HG03521 (cell line): ENCODE measurements around the gene IL36B.

ENCODE experiments used
- ATAC-seq: cut with Tn5 transposase; IDR thresholded peaks from one replicate; pipeline ENCODE4 v1.9.1; 2021; ENCODE audit warnings: mild to moderate bottlenecking, moderate library complexity; ENCODE audit not compliant: unreplicated experiment

The IL36B gene

GRCh38 chr2:113056521-113056920 is 3.9 kb upstream of the IL36B start:
- ATAC-seq, result no peak

- no peak for ATAC-seq
Observed at GRCh38 chr2:113054066-113054465, 1.4 kb upstream of the IL36B start.

GRCh38 chr2:113053666-113054065 is 999 bp upstream of the IL36B start:
- no peak for ATAC-seq

DNA sequence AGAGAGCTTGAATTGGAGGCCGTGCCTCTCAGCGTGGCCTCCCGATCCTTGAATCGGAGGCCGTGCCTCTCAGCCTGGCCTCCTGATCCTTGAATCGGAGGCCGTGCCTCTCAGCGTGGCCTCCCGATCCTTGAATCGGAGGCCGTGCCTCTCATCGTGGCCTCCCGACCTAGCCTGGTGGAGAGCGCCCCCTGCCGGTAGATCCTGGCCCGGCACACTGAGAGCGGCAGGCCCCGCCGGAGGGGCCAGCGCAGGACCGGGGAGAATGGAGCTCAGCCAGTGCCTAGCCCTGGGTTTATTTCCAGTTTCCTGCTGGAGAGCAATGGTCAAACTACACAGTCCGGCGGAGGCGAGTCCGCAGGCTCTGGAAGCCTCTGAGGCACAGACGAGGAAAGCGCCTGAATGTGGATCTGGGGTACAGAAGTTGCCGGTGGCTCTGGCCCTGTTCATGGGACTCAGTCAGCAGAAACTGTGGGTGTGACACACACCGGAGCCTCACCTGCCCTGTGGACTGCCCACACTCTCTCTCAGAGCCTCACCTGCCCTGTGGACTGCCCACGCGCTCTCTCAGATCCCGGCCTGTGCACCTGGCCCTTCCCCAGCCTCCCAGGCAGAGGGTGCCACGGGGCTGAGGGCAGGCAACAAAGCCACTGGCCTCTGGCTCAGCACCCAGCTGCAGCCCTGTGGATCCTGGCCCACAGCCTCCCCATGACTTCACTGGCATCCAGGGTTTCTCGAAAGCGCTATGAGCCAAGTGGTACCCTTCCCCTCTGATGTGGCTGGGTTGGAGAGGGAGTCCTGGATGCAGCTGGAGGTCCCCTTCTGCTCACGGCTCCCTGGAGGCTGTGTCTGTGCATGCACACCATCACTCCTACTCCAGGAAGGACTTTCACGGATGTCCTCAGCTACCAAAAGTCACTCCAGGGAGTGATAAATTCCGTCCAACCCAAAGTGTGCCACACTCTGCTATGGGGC is 1.5 kb downstream of the IL36B start:
- ATAC-seq, result no peak

DNA sequence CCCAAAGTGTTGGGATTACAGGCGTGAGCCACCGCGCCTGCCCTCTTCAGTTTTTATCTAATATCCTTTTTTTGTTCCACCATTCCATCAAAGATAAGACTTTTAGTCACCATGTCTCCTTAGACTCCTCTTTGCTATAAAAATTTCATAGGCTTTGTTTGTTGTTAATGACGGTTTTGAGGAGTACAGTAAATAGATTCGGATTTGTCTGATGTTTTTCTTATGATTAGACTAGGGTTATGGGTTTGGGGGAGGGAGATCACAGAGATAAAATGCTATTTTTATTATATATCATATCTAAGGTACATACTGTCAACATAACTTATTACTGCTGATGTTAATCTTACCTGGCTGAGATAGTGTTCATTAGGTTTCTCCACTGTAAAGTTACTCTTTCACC is 6.2 kb downstream of the IL36B start:
- ATAC-seq, result no peak

- ATAC-seq, result no peak
Observed at GRCh38 chr2:113041871-113042270, 10.8 kb downstream of the IL36B start.

DNA sequence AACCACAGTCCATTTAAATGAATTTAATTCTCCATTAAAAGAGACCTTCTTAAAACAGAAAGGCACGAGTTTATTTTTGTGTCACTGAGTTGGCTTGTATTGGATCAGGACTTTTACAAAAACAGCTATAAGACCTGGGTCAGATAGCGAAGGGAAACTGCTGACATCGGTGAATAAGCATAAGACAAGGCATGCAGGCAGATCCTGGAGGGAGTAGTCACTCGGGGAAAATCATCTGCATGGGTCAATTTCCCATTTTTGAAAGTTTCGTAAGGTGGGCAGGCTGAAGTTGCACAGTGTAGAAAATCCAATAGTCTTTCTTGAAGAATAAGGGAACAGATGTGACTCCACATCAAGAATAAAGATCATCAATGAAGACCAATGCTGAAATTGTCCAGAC is 12.9 kb downstream of the IL36B start:
- no peak for ATAC-seq

DNA sequence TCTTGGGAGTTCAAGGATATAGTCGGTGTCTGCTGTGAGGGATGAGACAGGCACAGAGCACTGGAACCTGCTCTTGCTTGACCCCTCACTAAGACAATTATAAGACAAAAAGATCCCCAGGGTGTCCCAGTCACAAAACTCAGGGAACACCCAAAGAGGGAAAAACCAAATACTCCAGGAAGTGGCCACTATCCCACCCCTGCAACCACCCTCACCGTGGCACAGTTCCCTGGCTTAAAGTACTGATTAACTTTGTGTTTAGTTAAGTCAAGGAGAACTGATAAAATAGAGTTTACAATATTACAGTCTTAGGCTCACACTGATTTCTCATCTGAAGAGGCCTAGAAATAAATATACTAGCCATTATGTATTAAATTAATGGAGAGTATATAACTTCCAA is 13.5 kb downstream of the IL36B start:
- ATAC-seq, result no peak

GRCh38 chr2:113038291-113038690 is 14.4 kb downstream of the IL36B start:
- no peak for ATAC-seq

DNA sequence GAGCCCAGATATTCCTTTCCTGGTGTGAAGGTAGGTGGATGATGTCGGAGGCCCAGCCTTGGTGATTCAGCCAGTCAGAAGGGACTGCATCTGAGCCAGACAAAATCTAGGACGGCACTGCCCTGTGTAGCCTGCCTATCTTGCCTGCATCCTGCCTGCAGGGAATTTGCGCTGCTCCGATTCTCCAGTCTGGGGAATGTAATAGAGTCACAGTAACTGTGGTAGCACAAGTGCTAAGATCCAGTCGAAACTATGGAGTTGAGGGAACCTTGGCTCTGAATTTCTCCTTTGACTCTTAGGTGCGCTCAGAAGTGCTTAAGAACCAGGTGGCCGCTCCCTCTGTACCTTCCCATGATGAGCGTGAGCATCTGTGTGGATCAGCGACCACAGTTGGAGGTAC is 15.9 kb downstream of the IL36B start:
- no peak for ATAC-seq

DNA sequence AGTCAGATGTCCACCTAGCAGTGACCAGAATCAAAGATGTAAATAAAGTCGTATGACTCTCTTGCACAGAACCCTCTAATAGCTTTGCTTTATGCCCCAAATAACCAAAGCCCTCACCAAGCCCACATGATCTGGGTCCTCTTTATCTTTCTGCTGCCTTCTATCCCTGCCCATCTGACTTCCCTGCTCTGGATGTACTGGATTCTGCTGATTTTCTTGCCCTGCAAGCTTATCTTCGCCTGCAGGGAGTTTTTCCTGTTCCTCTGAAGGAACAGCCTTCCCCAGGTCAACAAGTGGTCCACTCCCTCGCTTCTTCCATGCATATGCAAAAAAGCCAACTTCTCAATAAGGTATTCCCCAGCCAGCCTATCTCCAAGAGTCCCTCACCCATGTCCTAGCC is 18.7 kb downstream of the IL36B start:
- ATAC-seq, result no peak

DNA sequence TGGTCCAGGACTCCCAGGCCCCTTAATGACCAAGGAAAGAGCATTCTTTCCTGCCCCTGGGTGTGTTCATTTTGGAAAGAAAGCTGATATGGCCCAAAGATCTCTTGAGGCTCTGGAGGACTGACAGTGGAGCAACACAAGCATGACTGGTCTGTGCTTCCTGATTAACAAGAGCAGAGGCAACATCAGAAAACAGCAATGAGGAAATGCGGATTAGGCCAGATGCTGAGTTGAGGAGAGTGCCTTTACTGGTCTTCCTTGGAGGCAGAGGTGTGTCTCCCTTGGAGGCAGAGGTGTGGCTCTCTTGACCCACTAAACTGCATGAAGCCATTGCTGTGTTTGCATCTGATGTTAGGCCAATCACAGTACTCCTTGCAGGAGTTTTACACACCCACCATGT is 19.9 kb downstream of the IL36B start:
- no peak for ATAC-seq

- no peak for ATAC-seq
Observed at GRCh38 chr2:113028112-113028511, 24.6 kb downstream of the IL36B start.

DNA sequence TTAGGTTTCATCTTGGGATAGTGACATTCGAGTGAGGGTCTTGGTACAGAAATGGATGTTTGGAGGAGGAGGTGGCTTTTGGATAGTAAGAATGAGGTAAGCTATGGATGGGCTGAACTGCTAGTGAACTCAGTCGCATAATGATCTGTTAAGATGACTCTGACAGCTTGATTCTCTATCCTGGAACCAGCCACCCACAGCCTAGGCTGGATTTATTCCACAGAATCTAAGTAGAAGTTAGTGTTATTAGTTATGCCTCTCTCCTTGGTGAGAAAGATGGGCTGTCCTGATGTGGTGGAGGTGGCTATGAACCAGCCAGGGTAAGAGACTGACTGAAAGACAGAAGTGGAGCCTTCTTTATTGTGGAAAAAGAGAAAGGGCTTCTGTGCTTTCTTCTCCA is 25.0 kb downstream of the IL36B start:
- ATAC-seq, result no peak

GRCh38 chr2:113025737-113026136 is 26.9 kb downstream of the IL36B start:
- no peak for ATAC-seq

DNA sequence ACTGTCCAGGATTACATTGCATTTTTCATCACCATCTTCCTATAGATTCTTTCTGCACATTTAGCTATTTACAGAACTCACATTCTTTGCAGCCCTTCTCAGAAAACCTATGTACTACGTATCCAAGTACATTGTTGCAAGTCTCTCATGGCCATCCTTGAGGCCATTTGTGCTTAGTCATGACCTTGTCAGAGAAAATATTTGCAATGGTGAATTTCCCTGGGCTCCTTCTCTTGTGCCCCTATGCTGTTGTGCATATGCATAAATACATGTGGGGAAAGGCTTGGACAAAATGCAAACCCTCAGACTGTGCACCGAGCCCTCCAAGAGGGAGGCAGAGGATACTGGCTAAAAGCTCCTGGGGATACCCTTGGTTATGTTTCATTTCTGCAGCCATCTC is 27.9 kb downstream of the IL36B start:
- ATAC-seq, result no peak

GRCh38 chr2:113021312-113021711 is 31.4 kb downstream of the IL36B start:
- ATAC-seq, result no peak

DNA sequence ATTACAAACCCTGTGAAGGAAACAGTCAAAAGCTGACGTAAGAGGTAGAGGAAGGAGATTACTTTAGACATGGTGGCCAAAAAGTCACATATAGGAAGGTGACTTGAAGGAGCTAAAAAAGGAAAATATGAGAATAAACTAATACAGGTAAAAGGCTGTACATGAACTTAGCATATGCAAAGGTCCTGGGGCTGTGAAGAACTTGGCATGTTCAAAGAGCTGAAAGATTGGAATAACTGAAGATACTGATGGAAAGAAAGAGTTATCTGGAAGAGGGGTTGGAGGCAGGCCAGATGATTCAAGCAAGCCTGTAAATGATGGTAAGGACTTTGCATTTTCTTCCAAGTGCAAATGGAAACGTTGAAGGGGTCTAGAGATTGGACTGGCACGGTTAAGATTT is 34.2 kb downstream of the IL36B start:
- no peak for ATAC-seq

DNA sequence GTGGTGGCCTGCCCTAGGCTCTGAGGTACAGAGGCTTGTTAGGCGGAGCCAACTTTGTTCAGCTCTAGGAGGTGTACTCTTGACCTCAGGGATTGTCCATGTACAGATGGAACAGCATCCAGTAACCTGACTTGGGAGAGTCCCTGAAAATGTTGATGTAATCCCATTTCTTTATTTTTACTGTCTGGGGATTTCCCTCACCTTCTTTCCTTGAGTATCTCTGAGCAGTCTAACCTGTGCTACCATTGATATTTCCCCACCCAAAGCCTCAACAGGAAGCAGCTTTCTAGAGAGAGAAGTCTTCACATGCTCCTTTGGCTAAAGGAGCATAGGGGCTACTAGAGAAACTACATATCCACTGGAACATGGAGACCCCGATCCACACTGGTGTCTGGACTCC is 37.0 kb downstream of the IL36B start:
- no peak for ATAC-seq

- ATAC-seq, result no peak
Observed at GRCh38 chr2:113015042-113015441, 37.6 kb downstream of the IL36B start.

GRCh38 chr2:113014067-113014466 is 38.6 kb downstream of the IL36B start:
- no peak for ATAC-seq

GRCh38 chr2:113013336-113013661 is 39.4 kb downstream of the IL36B start:
- no peak for ATAC-seq
